Measurements from ENCODE around the gene TSPYL4. TPM values are rescaled to one million over a fixed set of nuclear protein-coding genes. Genes with fewer than 3 reads are reported as not detected.

Gene TSPYL4
- 14.9 and 15.0 TPM in 2 replicates for total RNA-seq (2022)
- Bru-seq, nascent RNA: percentile 80 among the genes with signal in this experiment
- BruChase-seq, experiment 1, labeled RNA remaining after a 6-hour chase: percentile 84 among the genes with signal in this experiment
- percentile 91 among the genes with signal in this experiment for BruChase-seq, experiment 2, labeled RNA remaining after a 2-hour chase
- long read RNA-seq, full-length matches to known transcripts: 2 of 3 reads
- long read RNA-seq, partial matches to known transcripts: 0 of 3 reads
- long read RNA-seq, other reads (novel, unspliced or antisense): 1 of 3 reads

- Mint-ChIP-seq H3K27ac (ENCODE audit: unreplicated experiment) (no peak within 1 kb of the TSS), H3K36me3 (ENCODE audit: insufficient read depth, unreplicated experiment) (peaks cover 16% of the 10 kb centered on the region), H3K4me3 (ENCODE audit: low read depth, unreplicated experiment) (no peak within 1 kb of the TSS), H3K9me3 (ENCODE audit: low read depth, unreplicated experiment) (no peaks in the 10 kb centered on the region), H3K4me1 (ENCODE audit: low read depth, unreplicated experiment) (peaks cover 14% of the 10 kb centered on the region), H3K27me3 (ENCODE audit: unreplicated experiment) (no peaks in the 10 kb centered on the region)
- BruUV-seq (replicated peaks): no TSS peak
- TF ChIP-seq, protein P1, sequence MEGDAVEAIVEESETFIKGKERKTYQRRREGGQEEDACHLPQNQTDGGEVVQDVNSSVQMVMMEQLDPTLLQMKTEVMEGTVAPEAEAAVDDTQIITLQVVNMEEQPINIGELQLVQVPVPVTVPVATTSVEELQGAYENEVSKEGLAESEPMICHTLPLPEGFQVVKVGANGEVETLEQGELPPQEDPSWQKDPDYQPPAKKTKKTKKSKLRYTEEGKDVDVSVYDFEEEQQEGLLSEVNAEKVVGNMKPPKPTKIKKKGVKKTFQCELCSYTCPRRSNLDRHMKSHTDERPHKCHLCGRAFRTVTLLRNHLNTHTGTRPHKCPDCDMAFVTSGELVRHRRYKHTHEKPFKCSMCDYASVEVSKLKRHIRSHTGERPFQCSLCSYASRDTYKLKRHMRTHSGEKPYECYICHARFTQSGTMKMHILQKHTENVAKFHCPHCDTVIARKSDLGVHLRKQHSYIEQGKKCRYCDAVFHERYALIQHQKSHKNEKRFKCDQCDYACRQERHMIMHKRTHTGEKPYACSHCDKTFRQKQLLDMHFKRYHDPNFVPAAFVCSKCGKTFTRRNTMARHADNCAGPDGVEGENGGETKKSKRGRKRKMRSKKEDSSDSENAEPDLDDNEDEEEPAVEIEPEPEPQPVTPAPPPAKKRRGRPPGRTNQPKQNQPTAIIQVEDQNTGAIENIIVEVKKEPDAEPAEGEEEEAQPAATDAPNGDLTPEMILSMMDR (IDR thresholded peaks at IDR 0.05; ENCODE audit: unreplicated experiment): no peak
- intact Hi-C loops (cut with micrococcal nuclease; ENCODE audit: unreplicated experiment): no loop called here
- CTCF ChIA-PET: interaction anchor here (0.9 to 1.6 kb wide), 2 partner anchors 15 to 36 kb away, joined by 4 to 6 read pairs; no protein-coding TSS in a partner anchor
- peak; percentile 88 for DNase-seq
These were observed at the start of gene TSPYL4 for GRCh38 chr6:116253505-116254296. TSS of gene TSPYL4 (minus strand) at chr6:116254075. CDS start at chr6:116254008, 67 bp downstream.

DNA sequence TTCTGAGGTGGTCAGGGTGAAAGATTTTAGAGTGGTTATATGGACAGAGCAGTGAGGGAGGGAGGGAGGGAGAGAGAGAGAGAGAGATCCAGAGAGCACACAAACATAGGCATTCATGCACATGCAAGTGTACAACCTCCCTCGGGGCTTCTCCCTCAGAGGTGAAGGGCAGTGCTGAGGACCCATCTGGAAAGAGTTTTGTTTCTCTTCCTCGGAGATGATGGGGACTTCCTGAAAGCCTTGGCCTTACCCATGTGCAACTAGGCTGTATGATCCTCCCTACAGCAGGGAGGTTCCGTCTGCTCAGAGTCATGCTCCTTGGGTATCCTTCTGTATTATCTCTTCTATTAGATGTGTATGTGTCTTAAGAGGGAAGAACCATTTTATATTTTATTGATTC is 47.2 kb upstream of the TSPYL4 start:
- no peak for DNase-seq
- Mint-ChIP-seq H3K27me3 (ENCODE audit: unreplicated experiment) (no peaks in the 10 kb centered on the region), H3K4me1 (ENCODE audit: low read depth, unreplicated experiment) (no peaks in the 10 kb centered on the region), H3K4me3 (ENCODE audit: low read depth, unreplicated experiment) (no peak overlapping the region), H3K27ac (ENCODE audit: unreplicated experiment) (no peak overlapping the region), H3K9me3 (ENCODE audit: low read depth, unreplicated experiment) (peaks cover 3% of the 10 kb centered on the region), H3K36me3 (ENCODE audit: insufficient read depth, unreplicated experiment) (no peaks in the 10 kb centered on the region)
- TF ChIP-seq, protein P1 (IDR thresholded peaks at IDR 0.05; ENCODE audit: unreplicated experiment): no peak
- BruUV-seq (replicated peaks): no TSS peak
- CTCF ChIA-PET: no interaction called here
- intact Hi-C loops (cut with micrococcal nuclease; ENCODE audit: unreplicated experiment): no loop called here

- no peak for DNase-seq
- TF ChIP-seq, protein P1 (IDR thresholded peaks at IDR 0.05; ENCODE audit: unreplicated experiment): no peak
- no peak overlapping the region for H3K4me3 Mint-ChIP-seq (ENCODE audit: low read depth, unreplicated experiment)
- no peaks in the 10 kb centered on the region for H3K36me3 Mint-ChIP-seq (ENCODE audit: insufficient read depth, unreplicated experiment)
- intact Hi-C loops (cut with micrococcal nuclease; ENCODE audit: unreplicated experiment): no loop called here
- no peaks in the 10 kb centered on the region for H3K27me3 Mint-ChIP-seq (ENCODE audit: unreplicated experiment)
- peaks cover 3% of the 10 kb centered on the region for H3K9me3 Mint-ChIP-seq (ENCODE audit: low read depth, unreplicated experiment)
- BruUV-seq (replicated peaks): no TSS peak
- no peak overlapping the region for H3K27ac Mint-ChIP-seq (ENCODE audit: unreplicated experiment)
- CTCF ChIA-PET: no interaction called here
- H3K4me1 Mint-ChIP-seq (ENCODE audit: low read depth, unreplicated experiment): no peaks in the 10 kb centered on the region
These were observed 46.7 kb upstream of the TSPYL4 start for GRCh38 chr6:116300566-116300965.

GRCh38 chr6:116298973-116299372 is 45.1 kb upstream of the TSPYL4 start:
- no peak overlapping the region for H3K4me3 Mint-ChIP-seq (ENCODE audit: low read depth, unreplicated experiment)
- intact Hi-C loops (cut with micrococcal nuclease; ENCODE audit: unreplicated experiment): no loop called here
- no peak for DNase-seq
- H3K27me3 Mint-ChIP-seq (ENCODE audit: unreplicated experiment): no peaks in the 10 kb centered on the region
- H3K36me3 Mint-ChIP-seq (ENCODE audit: insufficient read depth, unreplicated experiment): no peaks in the 10 kb centered on the region
- peaks cover 3% of the 10 kb centered on the region for H3K9me3 Mint-ChIP-seq (ENCODE audit: low read depth, unreplicated experiment)
- CTCF ChIA-PET: no interaction called here
- no TSS peak for BruUV-seq (replicated peaks)
- H3K4me1 Mint-ChIP-seq (ENCODE audit: low read depth, unreplicated experiment): no peaks in the 10 kb centered on the region
- no peak overlapping the region for H3K27ac Mint-ChIP-seq (ENCODE audit: unreplicated experiment)
- TF ChIP-seq, protein P1 (IDR thresholded peaks at IDR 0.05; ENCODE audit: unreplicated experiment): no peak

Measured in Calu3 (cell line).